IMR-90 (cell line): ENCODE results near the gene NELL2. TPM values are rescaled to one million over a fixed set of nuclear protein-coding genes. Genes with fewer than 3 reads are reported as not detected.

Experiments used
- ATAC-seq: fragments of 200-7000 bp; cut with Tn5 transposase; 2 replicates; pipeline ENCODE4 v1.9.1; 2020; ENCODE audit warnings: low read depth, mild to moderate bottlenecking, moderate library complexity
- BruUV-seq: library from RNA; stranded (reverse); fragments of 400-500 nt; replicated peaks from 2 replicates; lab custom pipeline; 2021; lab: Mats Ljungman, UMichigan
- CTCF ChIA-PET: fragments of 300-600 bp; formaldehyde crosslinking; extraction: SDS; loops from one replicate; lab custom pipeline; 2021; ENCODE audit warnings: antibody characterized with exemption; lab: Yijun Ruan, JAX
- POLR2A ChIA-PET: fragments of 300-600 bp; sonication (Branson Sonifier 250); formaldehyde crosslinking; loops from one replicate; lab custom pipeline; 2022; ENCODE audit warnings: antibody characterized with exemption; ENCODE audit not compliant: unreplicated experiment; lab: Charles Lee
- DNase-seq: peaks from one replicate; pipeline ENCODE4 v3.0.0; 2013
- H2AFZ ChIP-seq: replicated peaks from 2 replicates; pipeline ENCODE3; 2013; ENCODE audit warnings: low read length, mild to moderate bottlenecking; ENCODE audit not compliant: poor library complexity
- H2AK5ac ChIP-seq: 2 replicates; pipeline ENCODE4 v1.6.1; 2013; ENCODE audit warnings: low read depth, low read length, inconsistent platforms
- H2AK9ac ChIP-seq: replicated peaks from 2 replicates; pipeline ENCODE3; 2013; ENCODE audit warnings: mild to moderate bottlenecking, low read depth, low read length, moderate library complexity; ENCODE audit not compliant: poor library complexity
- H2BK120ac ChIP-seq: 2 replicates; pipeline ENCODE4 v1.6.1; 2013; ENCODE audit warnings: low read depth, low read length, inconsistent platforms
- H2BK15ac ChIP-seq: 3 replicates; pipeline ENCODE4 v1.6.1; 2013; ENCODE audit warnings: low read depth, low read length, inconsistent platforms
- H2BK20ac ChIP-seq: 2 replicates; pipeline ENCODE4 v1.6.1; 2013; ENCODE audit warnings: low read depth, mild to moderate bottlenecking, inconsistent platforms, low read length, moderate library complexity
- H2BK5ac ChIP-seq: 2 replicates; pipeline ENCODE4 v1.6.1; 2013; ENCODE audit warnings: mild to moderate bottlenecking, low read depth, low read length, inconsistent platforms; ENCODE audit not compliant: poor library complexity, severe bottlenecking
- H3K14ac ChIP-seq: replicated peaks from 2 replicates; pipeline ENCODE4 v1.6.1; 2013; ENCODE audit warnings: low read depth, low read length, inconsistent platforms
- H3K18ac ChIP-seq: 2 replicates; pipeline ENCODE4 v1.6.1; 2013; ENCODE audit warnings: low read depth, low read length, control low read depth
- H3K23ac ChIP-seq: 2 replicates; pipeline ENCODE4 v1.6.1; 2013; ENCODE audit warnings: low read depth, low read length, inconsistent platforms
- H3K27ac ChIP-seq: 2 replicates; pipeline ENCODE4 v1.5.1; 2013; ENCODE audit warnings: mild to moderate bottlenecking, control low read depth, low read length; ENCODE audit not compliant: insufficient read depth
- H3K27me3 ChIP-seq: 2 replicates; pipeline ENCODE4 v1.6.1; 2013; ENCODE audit warnings: low read length; ENCODE audit not compliant: control insufficient read depth, insufficient read depth
- H3K36me3 ChIP-seq: 2 replicates; pipeline ENCODE4 v1.6.1; 2013; ENCODE audit warnings: low read length, mixed read lengths; ENCODE audit not compliant: control insufficient read depth, insufficient read depth
- H3K4ac ChIP-seq: 2 replicates; pipeline ENCODE4 v1.6.1; 2013; ENCODE audit warnings: low read depth, low read length, inconsistent platforms
- H3K4me1 ChIP-seq: 2 replicates; pipeline ENCODE4 v1.6.1; 2013; ENCODE audit warnings: low read length, mixed read lengths; ENCODE audit not compliant: control insufficient read depth, insufficient read depth
- H3K4me2 ChIP-seq: 2 replicates; pipeline ENCODE4 v1.6.1; 2013; ENCODE audit warnings: low read depth, mild to moderate bottlenecking, control low read depth, low read length, moderate library complexity
- H3K4me3 ChIP-seq: 2 replicates; pipeline ENCODE4 v1.5.1; 2013; ENCODE audit warnings: low read depth, mild to moderate bottlenecking, control low read depth, low read length, moderate library complexity; ENCODE audit not compliant: insufficient read depth
- H3K56ac ChIP-seq: 2 replicates; pipeline ENCODE4 v1.6.1; 2013; ENCODE audit warnings: low read length, inconsistent platforms; ENCODE audit not compliant: insufficient read depth; ENCODE audit errors: extremely low read depth
- H3K79me1 ChIP-seq, 2 experiments: 2 replicates each; pipeline ENCODE4 v1.6.1; 2013; ENCODE audit warnings: low read length in 2 of 2, inconsistent platforms in 1 of 2, low read depth in 1 of 2
- H3K9ac ChIP-seq: 2 replicates; pipeline ENCODE4 v1.6.1; 2013; ENCODE audit warnings: low read depth, low read length, control low read depth
- H3K9me1 ChIP-seq: 2 replicates; pipeline ENCODE4 v1.6.1; 2013; ENCODE audit warnings: low read length, inconsistent platforms; ENCODE audit not compliant: insufficient read depth
- H3K9me3 ChIP-seq: 2 replicates; pipeline ENCODE4 v1.6.1; 2013; ENCODE audit warnings: low read length; ENCODE audit not compliant: control insufficient read depth, insufficient read depth
- H4K20me1 ChIP-seq: 2 replicates; pipeline ENCODE4 v1.6.1; 2013; ENCODE audit warnings: low read length, inconsistent platforms; ENCODE audit not compliant: insufficient read depth
- H4K5ac ChIP-seq: 2 replicates; pipeline ENCODE4 v1.6.1; 2013; ENCODE audit warnings: mild to moderate bottlenecking, low read depth, low read length, control low read depth
- H4K8ac ChIP-seq, 2 experiments: 2 replicates each; pipeline ENCODE4 v1.6.1; 2013; ENCODE audit warnings: low read depth in 2 of 2, low read length in 2 of 2, control low read depth in 1 of 2, inconsistent platforms in 1 of 2
- H4K91ac ChIP-seq: 2 replicates; pipeline ENCODE4 v1.6.1; 2013; ENCODE audit warnings: low read depth, low read length, inconsistent platforms; ENCODE audit not compliant: insufficient read depth
- BHLHE40 ChIP-seq: fragments of 150-350 bp; IDR thresholded peaks from 2 replicates; pipeline ENCODE4 v1.6.1; 2016; ENCODE audit warnings: mild to moderate bottlenecking, low read depth, low read length
- CEBPB ChIP-seq: IDR thresholded peaks from 2 replicates; pipeline ENCODE4 v1.6.1; 2012; ENCODE audit warnings: low read depth, low read length, improper control_type of control experiment
- FOS ChIP-seq: fragments of 150-350 bp; IDR thresholded peaks from 2 replicates; pipeline ENCODE4 v1.6.1; 2016; ENCODE audit warnings: low read depth, low read length
- MAFK ChIP-seq: IDR thresholded peaks from 2 replicates; pipeline ENCODE4 v1.6.1; 2012; ENCODE audit warnings: low read depth, low read length, improper control_type of control experiment
- MAZ ChIP-seq: IDR thresholded peaks from 2 replicates; pipeline ENCODE4 v1.6.1; 2012; ENCODE audit warnings: low read depth, mild to moderate bottlenecking, low read length, improper control_type of control experiment, moderate library complexity, borderline replicate concordance
- NFE2L2 ChIP-seq: fragments of 150-350 bp; IDR thresholded peaks from 2 replicates; pipeline ENCODE4 v1.6.1; 2016; ENCODE audit warnings: low read depth, mild to moderate bottlenecking, low read length
- RAD21 ChIP-seq: IDR thresholded peaks from 2 replicates; pipeline ENCODE4 v1.6.1; 2012; ENCODE audit warnings: low read length, improper control_type of control experiment
- SMC3 ChIP-seq: fragments of 150-350 bp; IDR thresholded peaks from 2 replicates; pipeline ENCODE4 v1.6.1; 2016; ENCODE audit warnings: low read depth, mild to moderate bottlenecking, antibody characterized with exemption, low read length, moderate library complexity
- USF2 ChIP-seq: fragments of 150-350 bp; IDR thresholded peaks from 2 replicates; pipeline ENCODE4 v1.6.1; 2017; ENCODE audit warnings: mild to moderate bottlenecking, antibody characterized with exemption, low read length, low read depth
- dilution Hi-C: fragments of 300-500 bp; cut with HindIII; formaldehyde crosslinking; loops from one replicate; pipeline ENCODE4 v1.14.3; 2018; ENCODE audit warnings: low sequenced_read_pairs; ENCODE audit not compliant: unreplicated experiment
- in situ Hi-C: fragments of 300-500 bp; cut with MboI; formaldehyde crosslinking; loops from 3 replicates; pipeline ENCODE4 v1.14.3; 2019; ENCODE audit warnings: low sequenced_read_pairs, inconsistent platforms, mixed read lengths
- intact Hi-C: fragments of 100-400 bp; cut with micrococcal nuclease; formaldehyde crosslinking; loops from 2 replicates; pipeline ENCODE4 v1.10.0; 2022
- polyA plus RNA-seq, 3 experiments: library from polyadenylated mRNA; depleted of rRNA; stranded (reverse); fragments of >200 nt; gene quantifications; 2 replicates each; pipeline ENCODE4 v1.2.3, GENCODE V29; 2012; ENCODE audit warnings: low replicate concordance in 1 of 3
- total RNA-seq: library from RNA; depleted of rRNA; stranded (reverse); fragments of >200 nt; gene quantifications from 2 replicates; pipeline ENCODE4 v1.2.3, GENCODE V29; 2012

The NELL2 gene
- total and polyA plus RNA-seq, 2 of the 4 experiments (the other 2 are of a cell fraction) = 0.18 to 0.26 TPM

DNA sequence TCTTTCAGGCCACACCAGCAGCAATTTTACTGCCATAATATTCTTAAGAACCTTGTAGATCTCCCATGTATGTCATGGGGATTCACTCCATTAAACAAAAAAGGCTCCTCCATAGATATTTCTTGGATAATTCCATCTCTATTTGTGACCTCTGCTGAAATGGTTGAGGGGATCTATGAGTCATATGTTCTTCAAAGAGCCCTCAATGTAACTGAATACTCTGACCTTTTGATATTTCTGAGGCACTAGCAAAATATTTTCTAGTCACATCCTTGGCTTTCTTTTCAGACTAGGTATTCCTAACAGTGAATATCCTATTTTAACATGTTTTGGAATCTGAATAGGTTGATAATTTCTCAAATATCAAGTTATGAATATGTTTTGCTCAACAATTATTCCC, 6.6 kb downstream of the NELL2 start:
- H3K23ac ChIP-seq = no peak overlapping the region
- dilution Hi-C loops = no loop called here
- H3K79me1 ChIP-seq = no peaks in the 10 kb centered on the region
- no peak for TF ChIP-seq BHLHE40
- TF ChIP-seq RAD21 = no peak
- TF ChIP-seq USF2 = no peak
- TF ChIP-seq MAFK = no peak
- no peak for TF ChIP-seq NFE2L2
- TF ChIP-seq CEBPB = no peak
- TF ChIP-seq MAZ = no peak
- no peak for TF ChIP-seq SMC3
- TF ChIP-seq FOS = no peak
- no peaks in the 10 kb centered on the region for H4K20me1 ChIP-seq
- H2BK120ac ChIP-seq = no peak overlapping the region
- CTCF ChIA-PET = no interaction called here
- DNase-seq = no peak
- H4K5ac ChIP-seq = no peak overlapping the region
- POLR2A ChIA-PET = no interaction called here
- no peaks in the 10 kb centered on the region for H3K36me3 ChIP-seq
- in situ Hi-C loops = no loop called here
- H2BK20ac ChIP-seq = no peak overlapping the region
- no peak overlapping the region for H2AK9ac ChIP-seq
- intact Hi-C loops = no loop called here
- H2BK5ac ChIP-seq = no peak overlapping the region
- H3K9me3 ChIP-seq = no peaks in the 10 kb centered on the region
- H3K56ac ChIP-seq = no peak overlapping the region
- peaks cover 4% of the 10 kb centered on the region; the same call in 1 of the 2 replicates for H3K27me3 ChIP-seq
- no peak overlapping the region for H3K4me3 ChIP-seq
- no peaks in the 10 kb centered on the region for H3K4me1 ChIP-seq
- no peak overlapping the region for H4K8ac ChIP-seq
- no peak overlapping the region for H3K14ac ChIP-seq
- H3K4me2 ChIP-seq = no peak overlapping the region
- H4K91ac ChIP-seq = no peak overlapping the region
- no peak overlapping the region for H3K4ac ChIP-seq
- H2BK15ac ChIP-seq = no peak overlapping the region
- H2AK5ac ChIP-seq = no peak overlapping the region
- BruUV-seq = no TSS peak
- H2AFZ ChIP-seq = no peak overlapping the region
- H3K9ac ChIP-seq = no peak overlapping the region
- H3K9me1 ChIP-seq = no peaks in the 10 kb centered on the region
- H3K27ac ChIP-seq = no peak overlapping the region
- H3K18ac ChIP-seq = no peak overlapping the region
- ATAC-seq = no peak
